Heart left ventricle (tissue), 13 donors: ENCODE measurements around the gene WNT3A.

Experiments
- CTCF ChIP-seq, 12 donors: fragments of 200-600 bp; sonication (generic) in 4 of 12; IDR thresholded peaks; one replicate each; pipeline versions ENCODE4 v1.5.0 to v1.8.0; 2018 to 2022; ENCODE audit warnings: antibody characterized with exemption in 12 of 12, mild to moderate bottlenecking in 5 of 12
- POLR2A ChIP-seq, 2 donors: fragments of 450-650 bp; IDR thresholded peaks; one replicate each; pipeline ENCODE4 v1.6.1; 2017; ENCODE audit warnings: antibody characterized with exemption in 2 of 2, mild to moderate bottlenecking in 2 of 2, moderate library complexity in 2 of 2
- donor health status: ischemic (EF 13 %, LVEDD 7.1; RV severe dilation, severe dysfunction).
- donor health status: DM: no; HTN: yes; CAD: no.
- donor health status: DM: no; HTN: no; CAD: no.
- donor health status: ischemic (EF 25% LVEDD 6.9; RV normal size, moderate dysfunction).
- donor health status: ischemic (EF 25% LVEDD 5.7; RV mildly dilated, moderate dysfunction).
- donor health status: ischemic (EF 35%, LVEDD 5.7; RV mildly dilated, moderate dysfunction).
- donor health status: nonischemic (EF 11% LVEDD 7.7; RV severe dilation, severe dysfunction).
- donor health status: DM: yes; HTN: yes; CAD: no.
- donor health status: PGD.
- donor health status: ischemic (EF 29% LVEDD 5.4; RV normal size, mild dysfunction).
- donor health status: nonischemic (EF 23%, LVEDD 6.1; RV moderate dilation, normal function).

GRCh38 chr1:228020686-228021354 is 14.0 kb downstream of the WNT3A start:
- TF ChIP-seq CTCF (IDR thresholded peaks at IDR 0.05): no peak
- no peak for TF ChIP-seq POLR2A (IDR thresholded peaks at IDR 0.05)
